Measurements from ENCODE around the gene MPPED1.

The MPPED1 gene

DNA sequence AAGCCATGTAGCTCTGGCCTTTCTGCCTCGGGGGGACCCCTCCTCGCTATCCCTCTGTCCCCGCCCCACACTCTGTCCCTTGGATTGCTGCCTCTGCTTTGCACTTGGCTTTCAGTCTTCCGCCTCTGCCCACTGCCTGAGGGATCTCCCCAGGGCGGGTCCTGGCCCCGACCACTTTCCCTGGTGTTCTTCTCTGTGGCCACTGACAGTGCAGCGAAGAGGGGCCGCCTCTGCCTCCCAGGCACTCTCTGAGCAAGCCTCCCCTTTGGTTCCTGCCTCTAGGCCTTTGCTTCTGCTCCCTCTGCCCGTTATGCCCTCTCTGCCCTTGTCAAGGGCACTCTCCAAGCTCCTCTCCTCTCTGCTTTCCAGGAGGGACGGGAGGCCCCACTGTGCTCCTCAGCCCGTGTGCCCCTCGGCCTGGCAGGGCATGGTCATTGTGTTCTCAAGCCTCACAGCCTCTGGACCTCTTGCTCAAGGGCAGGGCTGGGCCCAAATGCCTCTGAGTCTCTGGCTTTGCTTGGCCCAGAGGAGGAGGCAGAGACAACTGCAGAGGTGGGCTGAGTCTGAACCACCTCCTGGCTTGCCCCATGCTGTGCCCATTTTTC is 5.5 kb upstream of the MPPED1 start:
- no peak for DNase-seq (ENCODE audit: low read depth, low spot score)
- CTCF ChIA-PET, result interaction anchor here (2.0 kb wide), 1 partner anchor 420 kb away, joined by 5 read pairs; no protein-coding TSS in a partner anchor
- POLR2A ChIA-PET, result no interaction called here
- TF ChIP-seq, protein P1, sequence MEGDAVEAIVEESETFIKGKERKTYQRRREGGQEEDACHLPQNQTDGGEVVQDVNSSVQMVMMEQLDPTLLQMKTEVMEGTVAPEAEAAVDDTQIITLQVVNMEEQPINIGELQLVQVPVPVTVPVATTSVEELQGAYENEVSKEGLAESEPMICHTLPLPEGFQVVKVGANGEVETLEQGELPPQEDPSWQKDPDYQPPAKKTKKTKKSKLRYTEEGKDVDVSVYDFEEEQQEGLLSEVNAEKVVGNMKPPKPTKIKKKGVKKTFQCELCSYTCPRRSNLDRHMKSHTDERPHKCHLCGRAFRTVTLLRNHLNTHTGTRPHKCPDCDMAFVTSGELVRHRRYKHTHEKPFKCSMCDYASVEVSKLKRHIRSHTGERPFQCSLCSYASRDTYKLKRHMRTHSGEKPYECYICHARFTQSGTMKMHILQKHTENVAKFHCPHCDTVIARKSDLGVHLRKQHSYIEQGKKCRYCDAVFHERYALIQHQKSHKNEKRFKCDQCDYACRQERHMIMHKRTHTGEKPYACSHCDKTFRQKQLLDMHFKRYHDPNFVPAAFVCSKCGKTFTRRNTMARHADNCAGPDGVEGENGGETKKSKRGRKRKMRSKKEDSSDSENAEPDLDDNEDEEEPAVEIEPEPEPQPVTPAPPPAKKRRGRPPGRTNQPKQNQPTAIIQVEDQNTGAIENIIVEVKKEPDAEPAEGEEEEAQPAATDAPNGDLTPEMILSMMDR (IDR thresholded peaks at IDR 0.05; ENCODE audit: insufficient read depth, low read length, missing control alignments), result no peak
- H3K4me3 ChIP-seq (ENCODE audit: low read depth, low read length), result no peak overlapping the region

DNA sequence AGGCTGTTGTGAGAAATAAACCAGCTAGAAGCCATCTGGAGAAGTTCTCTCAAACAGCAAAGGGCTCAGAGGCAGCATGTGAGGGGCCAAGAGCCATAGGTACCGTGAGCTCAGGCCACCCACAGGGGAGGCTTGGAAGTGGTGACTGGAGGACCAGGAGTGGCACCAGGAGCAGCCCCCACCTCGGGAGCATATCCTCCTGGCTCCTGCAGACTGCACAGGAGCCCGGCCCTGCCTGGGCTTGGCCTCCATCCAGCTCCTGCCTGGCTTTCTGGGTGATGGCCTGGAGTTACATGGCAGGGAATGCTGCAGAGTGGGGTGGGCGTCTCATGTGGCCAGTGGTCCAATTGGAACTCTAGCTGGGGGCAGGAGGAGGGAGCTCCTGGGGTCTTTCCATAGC is 4.2 kb upstream of the MPPED1 start:
- CTCF ChIA-PET, result interaction anchor here (1.9 to 2.0 kb wide), 2 partner anchors 20 to 419 kb away, joined by 5 to 7 read pairs; no protein-coding TSS in a partner anchor
- H3K4me3 ChIP-seq (ENCODE audit: low read depth, low read length), result no peak overlapping the region
- POLR2A ChIA-PET, result no interaction called here
- TF ChIP-seq, protein P1 (IDR thresholded peaks at IDR 0.05; ENCODE audit: insufficient read depth, low read length, missing control alignments), result no peak
- no peak for DNase-seq (ENCODE audit: low read depth, low spot score)

DNA sequence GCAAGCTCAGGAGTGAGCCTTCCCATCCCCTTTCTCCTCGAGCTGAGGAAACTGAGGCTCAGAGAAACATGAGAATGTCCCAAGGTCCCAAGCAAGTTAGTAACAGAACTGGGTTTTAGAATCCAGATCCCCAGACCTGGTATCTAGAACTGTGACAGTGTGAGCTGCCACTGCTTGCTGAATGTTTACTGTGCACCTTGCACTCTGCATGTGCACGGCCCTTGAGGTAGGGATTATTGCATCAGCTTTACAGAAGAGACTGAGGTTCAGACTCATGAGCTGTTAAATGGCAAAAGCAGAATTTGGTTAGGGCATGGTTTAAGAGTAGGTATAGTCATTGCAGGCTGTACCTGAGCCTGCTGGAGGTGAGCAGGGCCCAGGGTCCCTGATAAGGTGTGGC is 3.8 kb upstream of the MPPED1 start:
- ChIA-PET POLR2A (no interaction called here), CTCF (interaction anchor here (1.9 to 2.0 kb wide), 2 partner anchors 20 to 418 kb away, joined by 5 to 7 read pairs; no protein-coding TSS in a partner anchor)
- no peak for DNase-seq (ENCODE audit: low read depth, low spot score)
- TF ChIP-seq, protein P1 (IDR thresholded peaks at IDR 0.05; ENCODE audit: insufficient read depth, low read length, missing control alignments), result no peak
- no peak overlapping the region for H3K4me3 ChIP-seq (ENCODE audit: low read depth, low read length)

DNA sequence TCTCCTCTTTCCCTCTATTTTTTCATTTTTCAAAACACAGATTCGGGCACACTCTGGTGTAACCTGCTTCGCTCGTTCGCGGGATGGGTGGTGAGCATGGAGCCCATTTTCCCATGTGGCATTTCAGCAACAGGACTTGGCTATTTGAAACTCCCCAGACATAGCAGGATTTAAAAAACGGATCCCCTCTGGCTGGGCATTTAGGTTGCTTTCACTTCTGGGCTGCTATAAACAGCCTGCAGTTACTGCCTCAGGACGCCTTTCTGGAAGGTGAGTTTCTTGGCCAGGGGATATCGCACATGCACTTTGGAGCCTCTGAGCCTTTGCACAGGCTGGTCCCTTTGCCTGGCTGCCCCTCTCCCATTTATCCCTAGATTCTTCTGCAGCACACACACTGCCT is 2.8 kb upstream of the MPPED1 start:
- H3K4me3 ChIP-seq (ENCODE audit: low read depth, low read length), result no peak overlapping the region
- TF ChIP-seq, protein P1 (IDR thresholded peaks at IDR 0.05; ENCODE audit: insufficient read depth, low read length, missing control alignments), result no peak
- no peak for DNase-seq (ENCODE audit: low read depth, low spot score)
- ChIA-PET CTCF (no interaction called here), POLR2A (no interaction called here)

DNA sequence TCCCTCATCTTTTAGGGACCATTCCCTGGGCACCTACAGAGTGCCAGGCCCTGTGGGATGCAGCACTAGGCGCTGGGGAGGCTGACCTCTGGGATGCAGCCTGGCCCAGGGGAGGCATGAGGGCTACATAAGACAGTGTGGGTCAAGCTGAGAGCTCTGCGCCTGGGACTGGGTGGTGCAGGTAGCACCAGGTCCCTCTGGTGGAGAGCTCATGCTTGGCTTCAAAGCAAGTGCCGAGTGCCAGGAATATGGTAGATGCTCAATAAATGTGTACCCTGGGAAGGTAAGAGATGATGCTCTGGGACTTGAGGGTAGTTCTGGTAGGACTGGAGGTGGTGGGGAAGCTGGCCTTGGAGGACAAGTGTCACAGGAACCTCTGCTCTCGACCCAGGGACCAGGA is 2.0 kb upstream of the MPPED1 start:
- no peak for DNase-seq (ENCODE audit: low read depth, low spot score)
- no peak overlapping the region for H3K4me3 ChIP-seq (ENCODE audit: low read depth, low read length)
- POLR2A ChIA-PET, result no interaction called here
- TF ChIP-seq, protein P1 (IDR thresholded peaks at IDR 0.05; ENCODE audit: insufficient read depth, low read length, missing control alignments), result no peak
- CTCF ChIA-PET, result no interaction called here

DNA sequence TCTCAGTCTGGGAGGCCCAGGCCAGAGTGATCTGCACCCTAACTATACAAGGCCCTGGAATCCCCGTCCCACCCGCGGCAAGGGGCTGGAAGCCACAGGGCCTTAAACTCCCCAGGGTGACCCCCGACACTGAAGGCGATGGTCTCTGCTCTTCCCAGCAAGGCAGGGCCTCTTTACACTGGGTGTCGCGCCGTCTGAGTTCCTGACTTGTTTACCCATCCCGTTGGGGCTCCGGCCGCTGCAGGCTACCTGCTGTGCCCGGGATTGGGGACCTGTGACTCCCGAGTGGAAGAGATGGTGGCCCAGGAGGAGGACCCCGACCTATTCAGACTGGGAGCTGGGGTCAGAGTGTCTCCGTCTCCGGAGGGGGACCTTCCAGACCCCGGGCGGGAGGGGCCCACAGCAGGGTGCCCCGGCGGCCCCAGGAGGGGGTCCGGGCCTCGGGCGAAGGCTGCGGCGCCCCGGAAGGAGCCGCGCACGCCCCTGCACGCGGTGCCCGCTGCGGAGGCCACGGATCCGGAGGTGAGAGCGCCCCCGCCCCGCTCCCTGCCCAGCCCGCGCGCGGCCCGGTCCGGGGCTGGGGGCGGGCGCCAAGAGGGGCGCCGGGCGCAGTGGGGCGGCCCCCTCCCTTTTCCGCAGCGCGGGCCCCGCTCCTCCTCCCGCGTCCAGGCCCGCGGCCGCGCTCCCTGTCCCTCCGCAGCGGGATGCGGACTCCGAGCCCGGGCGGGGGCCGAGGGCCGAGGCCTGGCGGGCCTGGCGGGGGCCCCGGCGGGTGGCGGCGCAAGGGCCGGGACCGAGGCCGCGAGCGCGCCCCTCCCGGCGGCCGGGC is 560 bp upstream of the MPPED1 start:
- no peak for DNase-seq (ENCODE audit: low read depth, low spot score)
- CTCF ChIA-PET, result no interaction called here
- H3K4me3 ChIP-seq (ENCODE audit: low read depth, low read length), result no peak overlapping the region
- TF ChIP-seq, protein P1 (IDR thresholded peaks at IDR 0.05; ENCODE audit: insufficient read depth, low read length, missing control alignments), result no peak
- POLR2A ChIA-PET, result no interaction called here
